PC-3 (cell line): ENCODE measurements around the gene JMJD7. TPM values are rescaled to one million over a fixed set of nuclear protein-coding genes. Genes with fewer than 3 reads are reported as not detected.
A peak's percentile ranks its signal among the peaks of the same experiment; 100 is the strongest.

Source experiments
- ATAC-seq: fragments of 200-7000 bp; cut with Tn5 transposase; 2 replicates; pipeline ENCODE4 v1.9.1; 2020; ENCODE audit warnings: mild to moderate bottlenecking, moderate library complexity
- BruUV-seq: library from RNA; stranded (reverse); fragments of 400-500 nt; replicated peaks from 2 replicates; lab custom pipeline; 2021; lab: Mats Ljungman, UMichigan
- CTCF ChIA-PET: fragments of 300-600 bp; sonication (Branson Sonifier 250); formaldehyde crosslinking; loops from one replicate; lab custom pipeline; 2022; ENCODE audit warnings: antibody characterized with exemption; lab: Charles Lee
- POLR2A ChIA-PET: fragments of 300-600 bp; sonication (Branson Sonifier 250); formaldehyde crosslinking; loops from one replicate; lab custom pipeline; 2022; ENCODE audit warnings: antibody characterized with exemption; ENCODE audit not compliant: unreplicated experiment; lab: Charles Lee
- DNase-seq: peaks from one replicate; pipeline ENCODE4 v3.0.0-alpha.2; 2015
- H2AFZ ChIP-seq: fragments of 300-600 bp; sonication (generic); 2 replicates; pipeline ENCODE4 v1.6.0; 2016; ENCODE audit warnings: antibody characterized with exemption, low read length
- H3F3A ChIP-seq: fragments of 300-600 bp; sonication (generic); one replicate; pipeline ENCODE4 v1.6.0; 2017; ENCODE audit warnings: antibody characterized with exemption, low read length, control low read depth, mild to moderate bottlenecking; ENCODE audit not compliant: unreplicated experiment
- H3K27ac ChIP-seq: fragments of 300-600 bp; sonication (generic); 2 replicates; pipeline ENCODE4 v1.5.1; 2016; ENCODE audit warnings: mild to moderate bottlenecking, low read length
- H3K27me3 ChIP-seq: fragments of 300-600 bp; sonication (generic); 2 replicates; pipeline ENCODE4 v1.6.1; 2016; ENCODE audit warnings: low read length, mixed read lengths
- H3K36me3 ChIP-seq: fragments of 300-600 bp; sonication (generic); 2 replicates; pipeline ENCODE4 v1.6.1; 2016; ENCODE audit warnings: low read depth, mixed run types, low read length, mixed read lengths
- H3K4me1 ChIP-seq: fragments of 300-600 bp; sonication (generic); 2 replicates; pipeline ENCODE4 v1.5.1; 2016; ENCODE audit warnings: low read length; ENCODE audit not compliant: insufficient read depth
- H3K4me2 ChIP-seq: fragments of 300-600 bp; sonication (generic); 2 replicates; pipeline ENCODE4 v1.6.0; 2016; ENCODE audit warnings: low read length
- H3K4me3 ChIP-seq: fragments of 300-600 bp; sonication (generic); 2 replicates; pipeline ENCODE4 v1.5.1; 2016; ENCODE audit warnings: mild to moderate bottlenecking, low read length, mixed read lengths
- H3K79me2 ChIP-seq: fragments of 300-600 bp; sonication (generic); 2 replicates; pipeline ENCODE4 v1.6.1; 2017; ENCODE audit warnings: low read length, mixed read lengths
- H3K9ac ChIP-seq: fragments of 300-600 bp; sonication (generic); 2 replicates; pipeline ENCODE4 v1.6.0; 2016; ENCODE audit warnings: mild to moderate bottlenecking, low read length
- H3K9me2 ChIP-seq: fragments of 300-600 bp; sonication (generic); replicated peaks from 2 replicates; pipeline ENCODE4 v1.6.1; 2016; ENCODE audit warnings: mixed run types, low read length, mixed read lengths
- H3K9me3 ChIP-seq: fragments of 300-600 bp; sonication (generic); 2 replicates; pipeline ENCODE4 v1.6.1; 2016; ENCODE audit warnings: low read length, mixed read lengths
- H4K20me1 ChIP-seq: fragments of 300-600 bp; sonication (generic); 2 replicates; pipeline ENCODE4 v1.6.1; 2016; ENCODE audit warnings: low read length, mixed read lengths
- EZH2 ChIP-seq: fragments of 300-600 bp; sonication (generic); IDR thresholded peaks from one replicate; pipeline ENCODE4 v1.6.1; 2017; ENCODE audit warnings: antibody characterized with exemption, mild to moderate bottlenecking, low read length; ENCODE audit not compliant: unreplicated experiment
- EZH2phosphoT487 ChIP-seq: fragments of 300-600 bp; sonication (generic); IDR thresholded peaks from 2 replicates; pipeline ENCODE4 v1.6.1; 2018; ENCODE audit warnings: mild to moderate bottlenecking, antibody characterized with exemption, low read length, borderline replicate concordance
- intact Hi-C: fragments of 100-400 bp; cut with micrococcal nuclease; formaldehyde crosslinking; loops from 2 replicates; pipeline ENCODE4 v1.9.0; 2023
- total RNA-seq: library from RNA; depleted of rRNA; stranded (reverse); fragments of >200 nt; gene quantifications from 2 replicates; pipeline ENCODE4 v1.2.3, GENCODE V29; 2014
- TF ChIP-seq, protein P1 (sequence below): fragments of 300-600 bp; sonication (generic); conservative IDR thresholded peaks from 2 replicates; pipeline ENCODE4 v1.5.1; 2017; ENCODE audit warnings: antibody characterized with exemption, low read depth, mild to moderate bottlenecking, low read length

The JMJD7 gene
- total RNA-seq, 1 experiment from 2014 or later: 13.7 TPM

DNA sequence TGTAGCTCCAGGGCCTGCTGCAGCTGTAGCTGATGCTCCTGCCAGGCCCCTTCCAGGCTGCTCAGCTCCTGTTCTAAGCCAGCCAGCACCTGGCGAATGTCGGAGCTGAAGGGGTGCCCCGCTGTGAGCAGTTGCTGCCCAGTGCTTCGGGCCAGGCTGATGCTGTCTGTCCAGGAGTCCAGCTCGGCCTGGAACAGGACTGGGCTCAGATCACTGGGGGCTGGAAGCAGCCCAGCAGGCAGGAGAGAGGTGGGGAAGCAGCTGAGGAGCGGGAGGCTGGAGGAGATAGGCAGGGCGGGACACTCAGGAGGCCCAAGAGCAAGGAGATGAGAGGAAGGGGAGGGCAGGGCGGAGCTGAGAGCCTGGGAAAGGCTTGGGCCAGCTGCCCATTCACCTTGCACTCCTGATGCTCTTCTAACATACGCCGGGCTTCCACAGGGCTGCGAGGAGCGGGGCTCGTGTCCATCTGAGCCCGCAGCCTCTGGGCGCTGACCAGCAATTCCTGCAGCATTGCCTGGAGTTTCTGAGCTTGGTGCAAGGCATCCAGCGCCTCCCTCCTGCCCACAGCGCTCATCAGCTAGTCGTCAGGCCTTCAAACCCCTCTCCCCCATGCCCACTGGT lies 34.0 kb downstream of the JMJD7 start:
- H3K9me3 ChIP-seq: no peaks in the 10 kb centered on the region
- intact Hi-C loops: no loop called here
- H4K20me1 ChIP-seq: no peaks in the 10 kb centered on the region
- H3K4me3 ChIP-seq: no peak overlapping the region
- no peak overlapping the region for H3K9ac ChIP-seq
- no peak overlapping the region for H2AFZ ChIP-seq
- no peaks in the 10 kb centered on the region for H3K9me2 ChIP-seq
- ATAC-seq (no peak; the same call in 1 of the 2 replicates), DNase-seq (no peak)
- H3K27me3 ChIP-seq: no peaks in the 10 kb centered on the region
- no peak for TF ChIP-seq EZH2phosphoT487
- TF ChIP-seq, protein P1, sequence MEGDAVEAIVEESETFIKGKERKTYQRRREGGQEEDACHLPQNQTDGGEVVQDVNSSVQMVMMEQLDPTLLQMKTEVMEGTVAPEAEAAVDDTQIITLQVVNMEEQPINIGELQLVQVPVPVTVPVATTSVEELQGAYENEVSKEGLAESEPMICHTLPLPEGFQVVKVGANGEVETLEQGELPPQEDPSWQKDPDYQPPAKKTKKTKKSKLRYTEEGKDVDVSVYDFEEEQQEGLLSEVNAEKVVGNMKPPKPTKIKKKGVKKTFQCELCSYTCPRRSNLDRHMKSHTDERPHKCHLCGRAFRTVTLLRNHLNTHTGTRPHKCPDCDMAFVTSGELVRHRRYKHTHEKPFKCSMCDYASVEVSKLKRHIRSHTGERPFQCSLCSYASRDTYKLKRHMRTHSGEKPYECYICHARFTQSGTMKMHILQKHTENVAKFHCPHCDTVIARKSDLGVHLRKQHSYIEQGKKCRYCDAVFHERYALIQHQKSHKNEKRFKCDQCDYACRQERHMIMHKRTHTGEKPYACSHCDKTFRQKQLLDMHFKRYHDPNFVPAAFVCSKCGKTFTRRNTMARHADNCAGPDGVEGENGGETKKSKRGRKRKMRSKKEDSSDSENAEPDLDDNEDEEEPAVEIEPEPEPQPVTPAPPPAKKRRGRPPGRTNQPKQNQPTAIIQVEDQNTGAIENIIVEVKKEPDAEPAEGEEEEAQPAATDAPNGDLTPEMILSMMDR: no peak
- no peak for TF ChIP-seq EZH2
- H3K27ac ChIP-seq: no peak overlapping the region
- H3K4me1 ChIP-seq: peaks cover 10% of the 10 kb centered on the region; the same call in 1 of the 2 replicates
- ChIA-PET POLR2A (no interaction called here), CTCF (no interaction called here)
- no peaks in the 10 kb centered on the region for H3K36me3 ChIP-seq
- BruUV-seq: no TSS peak
- no peaks in the 10 kb centered on the region for H3K79me2 ChIP-seq
- H3F3A ChIP-seq: no peaks in the 10 kb centered on the region
- no peak overlapping the region for H3K4me2 ChIP-seq

DNA sequence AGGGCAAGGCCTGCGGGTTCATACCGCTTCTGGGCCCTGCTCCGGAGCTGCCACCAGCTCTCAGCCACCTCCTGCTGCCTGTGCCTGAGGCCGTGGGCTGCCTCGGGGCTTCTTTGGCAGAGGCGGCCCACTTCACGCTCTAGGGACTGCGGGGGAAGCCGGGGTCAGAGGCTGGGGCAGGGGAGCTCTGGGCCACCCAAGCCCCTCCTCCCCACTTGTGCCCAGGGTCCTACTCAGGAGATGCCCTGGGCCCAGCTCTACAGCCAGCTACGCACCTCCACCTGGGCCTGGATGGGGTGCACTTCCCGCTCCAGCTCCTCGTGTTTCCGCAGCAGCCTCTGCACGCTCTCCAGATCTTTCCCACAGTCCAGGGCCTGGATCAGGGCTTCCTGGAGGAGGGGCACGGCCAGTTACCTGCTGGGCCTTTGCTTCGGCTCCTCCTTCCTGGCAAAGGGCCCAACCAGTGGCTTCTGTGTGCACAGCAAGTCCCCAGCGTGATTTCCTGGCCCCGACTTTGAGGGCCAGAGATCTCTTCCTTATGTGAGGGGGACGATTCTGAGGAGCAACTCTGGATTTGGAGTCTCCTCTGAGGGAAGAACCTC lies 34.7 kb downstream of the JMJD7 start:
- H2AFZ ChIP-seq: no peak overlapping the region
- no peaks in the 10 kb centered on the region for H3K79me2 ChIP-seq
- no peak overlapping the region for H3K9ac ChIP-seq
- H3K36me3 ChIP-seq: no peaks in the 10 kb centered on the region
- CTCF ChIA-PET: no interaction called here
- BruUV-seq: no TSS peak
- POLR2A ChIA-PET: no interaction called here
- no peaks in the 10 kb centered on the region for H3F3A ChIP-seq
- H3K4me2 ChIP-seq: no peak overlapping the region
- H3K9me3 ChIP-seq: no peaks in the 10 kb centered on the region
- no peak for ATAC-seq
- no peak overlapping the region for H3K4me3 ChIP-seq
- peaks cover 10% of the 10 kb centered on the region; the same call in 1 of the 2 replicates for H3K4me1 ChIP-seq
- H3K27ac ChIP-seq: no peak overlapping the region
- H3K27me3 ChIP-seq: no peaks in the 10 kb centered on the region
- TF ChIP-seq EZH2: no peak
- no peak for TF ChIP-seq EZH2phosphoT487
- TF ChIP-seq, protein P1: no peak
- H4K20me1 ChIP-seq: no peaks in the 10 kb centered on the region
- intact Hi-C loops: no loop called here
- no peaks in the 10 kb centered on the region for H3K9me2 ChIP-seq
- peak; percentile 9 for DNase-seq

DNA sequence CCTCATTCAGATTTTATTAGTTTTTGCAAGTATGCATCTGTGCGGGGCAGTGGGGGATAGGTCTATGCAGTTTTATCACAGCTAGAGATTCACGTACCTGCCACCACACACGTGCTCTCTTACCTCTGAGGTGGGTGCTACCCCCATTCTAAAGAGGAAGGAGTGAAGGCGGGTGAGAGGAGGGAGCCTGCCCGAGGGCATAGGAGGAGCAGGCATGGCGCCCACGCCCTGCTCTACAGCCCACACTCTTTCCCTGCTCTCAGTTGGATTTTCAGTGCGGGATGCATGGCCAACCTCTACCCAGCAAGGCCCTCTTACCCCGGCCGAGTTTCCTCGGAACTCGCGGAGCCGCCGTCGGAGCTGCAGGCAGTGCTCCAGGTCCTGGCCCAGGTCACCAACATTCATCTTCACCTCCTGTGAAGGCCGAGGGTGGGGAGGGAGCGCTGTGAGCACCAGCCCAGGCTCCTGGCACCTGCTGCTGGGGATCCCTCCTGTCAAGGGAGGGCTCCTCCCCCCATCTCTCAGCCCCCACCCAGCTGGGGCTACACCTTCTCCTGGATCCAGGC lies 37.7 kb downstream of the JMJD7 start:
- no peak overlapping the region for H3K9ac ChIP-seq
- no peak overlapping the region for H3K4me3 ChIP-seq
- intact Hi-C loops: no loop called here
- H4K20me1 ChIP-seq: no peaks in the 10 kb centered on the region
- POLR2A ChIA-PET: no interaction called here
- no peak overlapping the region for H2AFZ ChIP-seq
- H3F3A ChIP-seq: no peaks in the 10 kb centered on the region
- H3K27ac ChIP-seq: no peak overlapping the region
- H3K9me3 ChIP-seq: no peaks in the 10 kb centered on the region
- peaks cover 24% of the 10 kb centered on the region for H3K4me1 ChIP-seq
- DNase-seq (no peak), ATAC-seq (no peak)
- no TSS peak for BruUV-seq
- no peak overlapping the region for H3K4me2 ChIP-seq
- no peaks in the 10 kb centered on the region for H3K79me2 ChIP-seq
- CTCF ChIA-PET: no interaction called here
- H3K27me3 ChIP-seq: no peaks in the 10 kb centered on the region
- H3K36me3 ChIP-seq: no peaks in the 10 kb centered on the region
- H3K9me2 ChIP-seq: no peaks in the 10 kb centered on the region
- TF ChIP-seq, protein P1: no peak
- no peak for TF ChIP-seq EZH2phosphoT487
- TF ChIP-seq EZH2: no peak
